ENCODE measurements around the gene ITPRIPL1.

ITPRIPL1 gene

DNA sequence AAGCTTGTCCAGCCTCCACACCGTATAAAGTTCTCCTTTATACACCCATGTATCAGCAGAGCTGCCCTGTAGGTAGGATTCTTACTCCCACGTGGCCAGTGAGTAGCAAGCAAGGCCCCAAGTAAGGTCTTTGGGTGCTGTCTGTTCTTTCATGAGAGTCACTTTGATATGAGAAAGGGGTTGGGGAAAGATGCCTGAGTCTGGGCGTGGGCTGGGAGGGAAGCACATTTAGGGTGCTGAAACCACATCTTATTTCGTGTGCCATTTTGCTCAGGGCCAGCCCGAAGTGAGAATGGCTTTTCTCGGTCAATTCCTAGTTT, 436 bp upstream of the ITPRIPL1 start:
- DNase-seq: peak in 2 of 6 experiments; percentile 11 to 31

DNA sequence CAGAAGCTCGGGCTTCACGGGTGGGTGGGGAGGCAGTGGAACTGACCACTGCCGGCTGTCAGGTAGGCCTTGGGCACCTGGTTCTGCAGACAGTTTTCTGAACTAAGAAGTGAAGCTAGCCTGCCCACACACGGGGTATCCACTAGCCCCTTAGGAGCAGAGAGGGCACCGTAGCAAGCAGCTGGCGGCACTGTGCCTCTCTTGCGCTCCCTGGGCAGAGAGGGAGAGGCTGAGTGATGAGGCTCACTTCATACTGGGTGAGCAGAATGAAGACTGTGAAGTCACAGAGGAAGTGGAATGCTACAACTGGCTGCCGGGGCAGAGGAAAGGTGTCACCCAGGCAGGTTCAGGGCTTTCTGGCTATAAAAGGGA, 753 bp downstream of the ITPRIPL1 start:
- DNase-seq: peak in 3 of 6 experiments; percentile 17 to 43 (median 36)

DNA sequence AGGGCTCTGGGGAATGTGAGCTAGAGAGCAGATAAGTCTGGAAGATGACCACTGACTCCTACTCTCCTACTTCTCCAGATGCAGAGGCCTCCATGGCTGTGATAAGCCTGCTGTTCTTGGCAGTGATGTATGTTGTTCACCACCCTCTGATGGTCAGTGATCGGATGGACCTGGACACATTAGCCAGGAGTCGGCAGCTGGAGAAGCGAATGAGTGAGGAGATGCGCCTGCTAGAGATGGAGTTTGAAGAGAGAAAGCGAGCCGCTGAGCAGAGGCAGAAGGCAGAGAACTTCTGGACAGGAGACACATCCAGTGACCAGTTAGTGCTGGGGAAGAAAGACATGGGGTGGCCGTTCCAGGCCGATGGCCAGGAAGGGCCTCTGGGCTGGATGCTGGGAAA, 1.4 kb downstream of the ITPRIPL1 start:
- no peak for DNase-seq

DNA sequence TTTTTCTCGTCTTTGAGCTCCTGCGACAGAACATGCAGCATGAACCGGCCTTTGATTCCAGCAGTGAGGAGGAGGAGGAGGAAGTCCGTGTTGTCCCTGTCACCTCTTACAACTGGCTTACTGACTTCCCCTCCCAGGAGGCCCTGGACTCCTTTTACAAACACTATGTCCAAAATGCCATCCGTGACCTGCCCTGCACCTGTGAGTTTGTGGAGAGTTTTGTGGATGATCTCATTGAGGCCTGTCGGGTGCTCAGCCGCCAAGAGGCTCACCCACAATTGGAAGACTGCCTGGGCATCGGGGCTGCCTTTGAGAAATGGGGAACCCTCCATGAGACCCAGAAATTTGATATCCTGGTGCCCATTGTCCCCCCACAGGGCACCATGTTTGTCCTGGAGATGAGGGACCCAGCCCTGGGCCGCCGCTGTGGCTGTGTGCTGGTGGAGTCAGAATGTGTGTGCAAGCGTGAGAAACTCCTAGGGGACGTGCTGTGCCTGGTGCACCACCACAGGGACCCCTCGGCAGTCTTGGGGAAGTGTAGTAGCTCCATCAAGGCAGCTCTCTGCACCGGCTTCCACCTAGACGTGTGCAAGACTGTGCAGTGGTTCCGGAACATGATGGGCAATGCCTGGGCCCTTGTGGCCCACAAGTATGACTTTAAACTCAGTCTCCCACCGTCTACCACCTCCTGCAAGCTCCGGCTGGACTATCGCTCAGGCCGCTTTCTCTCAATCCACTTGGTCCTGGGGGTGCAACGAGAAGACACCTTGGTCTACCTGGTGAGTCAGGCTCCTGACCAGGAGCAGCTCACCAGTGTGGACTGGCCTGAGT, 2.1 kb downstream of the ITPRIPL1 start:
- no peak for DNase-seq

DNA sequence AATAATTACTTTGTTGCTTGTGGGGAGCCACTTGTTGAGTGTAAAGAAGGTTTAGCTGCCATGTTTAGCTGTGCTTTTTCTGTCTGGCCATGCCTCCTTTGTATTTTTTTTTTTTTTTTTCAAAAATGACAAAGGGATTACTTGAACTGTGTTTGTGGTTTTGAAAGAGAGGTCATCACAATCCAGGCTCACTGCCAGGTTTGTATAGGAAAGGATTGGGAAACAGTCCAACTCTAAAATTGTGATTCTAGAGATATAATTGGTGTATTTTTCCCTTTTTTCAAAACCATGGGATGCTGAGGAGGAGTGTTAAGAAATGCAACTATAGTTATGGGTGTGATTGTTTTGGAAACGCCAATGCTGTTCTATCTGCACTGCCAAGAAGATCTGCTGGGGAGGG, 4.3 kb downstream of the ITPRIPL1 start:
- no peak for DNase-seq

DNA sequence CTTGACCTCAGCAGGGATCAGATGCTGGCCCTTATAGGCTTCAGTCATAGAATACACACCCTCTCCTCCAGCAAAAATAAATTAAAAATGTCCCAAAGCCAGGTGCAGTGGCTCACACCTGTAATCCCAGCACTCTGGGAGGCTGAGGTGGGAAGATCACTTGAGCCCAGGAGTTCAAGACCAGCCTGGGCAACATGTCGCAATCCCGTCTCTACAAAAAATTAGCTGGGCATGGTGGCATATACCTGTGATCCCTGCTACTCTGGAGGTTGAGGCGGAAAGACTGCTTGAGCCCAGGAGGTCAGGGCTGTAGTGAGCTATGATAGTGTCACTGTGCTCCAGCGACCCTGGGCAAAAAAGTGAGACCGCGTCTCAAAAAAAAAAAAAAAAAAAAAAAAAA, 4.8 kb downstream of the ITPRIPL1 start:
- no peak for DNase-seq

DNA sequence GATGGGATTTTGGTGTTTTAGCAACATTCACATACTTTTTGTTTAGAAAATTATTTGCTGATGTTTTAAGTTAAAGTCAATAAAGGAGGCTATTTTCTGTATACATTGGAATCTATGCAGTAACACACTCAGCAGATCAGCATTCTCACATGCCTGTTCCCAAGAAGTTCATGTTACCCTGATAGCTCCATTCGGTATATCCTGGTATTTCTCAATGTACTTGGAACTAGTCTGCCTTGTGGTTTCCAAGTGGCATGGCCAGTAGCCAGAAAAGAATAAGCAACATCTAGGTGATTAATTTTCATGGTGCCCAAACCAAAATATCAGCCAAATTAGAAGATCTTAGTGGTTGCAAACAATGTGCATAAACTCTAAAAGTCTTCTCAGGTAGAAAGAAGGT, 5.3 kb downstream of the ITPRIPL1 start:
- no peak for DNase-seq

DNA sequence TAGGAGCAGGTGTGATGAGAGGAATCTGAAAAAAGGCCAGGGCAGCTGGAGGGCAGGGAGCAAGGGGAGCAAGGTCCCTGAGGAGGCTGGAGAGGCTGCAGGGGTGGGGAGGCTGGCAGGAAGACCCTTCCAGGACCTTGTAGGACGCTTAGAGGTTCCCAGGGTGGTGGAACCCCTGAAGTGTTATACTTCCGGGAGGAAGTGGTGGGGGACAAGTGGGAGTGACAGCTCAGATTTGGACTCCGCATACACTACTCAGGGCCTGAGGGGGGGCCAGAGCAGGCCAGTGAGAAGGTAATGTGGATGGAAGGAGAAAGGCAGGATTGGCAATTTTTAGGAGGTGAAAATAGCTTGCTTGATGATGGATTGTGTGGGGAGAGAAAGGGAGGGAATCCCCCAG, 8.6 kb downstream of the ITPRIPL1 start:
- no peak for DNase-seq

DNA sequence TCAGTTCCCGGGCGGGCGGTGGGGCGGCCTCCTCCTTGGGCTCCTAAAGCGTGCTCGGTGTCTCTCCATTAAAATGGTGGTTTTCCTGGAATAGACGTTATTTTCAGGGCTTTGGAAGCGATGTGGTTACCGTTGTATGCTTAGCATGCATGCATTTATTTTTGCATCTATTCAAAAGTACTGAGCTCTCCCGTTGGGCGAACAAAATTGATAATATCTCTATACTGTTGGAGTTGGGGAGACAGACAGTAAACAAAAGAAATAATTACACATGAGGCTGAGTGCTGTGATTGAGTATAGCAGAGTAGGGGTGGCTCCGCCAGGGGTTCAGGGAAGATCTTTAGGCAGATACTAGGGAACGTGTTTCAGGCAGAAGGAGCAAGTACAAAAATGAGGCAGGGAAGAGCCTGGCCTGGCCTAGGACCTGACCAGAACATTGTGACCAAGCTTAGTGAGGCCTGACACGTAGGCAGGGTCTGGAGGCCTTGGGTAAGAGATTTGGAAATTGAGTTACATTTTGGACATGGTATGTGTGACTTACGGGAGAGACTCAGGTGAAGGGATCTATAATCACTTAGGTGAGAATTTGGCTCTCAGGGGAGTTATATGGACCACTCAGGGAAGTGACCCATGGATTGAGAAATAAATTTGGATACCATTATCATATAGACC, 11.1 kb downstream of the ITPRIPL1 start:
- no peak for DNase-seq

DNA sequence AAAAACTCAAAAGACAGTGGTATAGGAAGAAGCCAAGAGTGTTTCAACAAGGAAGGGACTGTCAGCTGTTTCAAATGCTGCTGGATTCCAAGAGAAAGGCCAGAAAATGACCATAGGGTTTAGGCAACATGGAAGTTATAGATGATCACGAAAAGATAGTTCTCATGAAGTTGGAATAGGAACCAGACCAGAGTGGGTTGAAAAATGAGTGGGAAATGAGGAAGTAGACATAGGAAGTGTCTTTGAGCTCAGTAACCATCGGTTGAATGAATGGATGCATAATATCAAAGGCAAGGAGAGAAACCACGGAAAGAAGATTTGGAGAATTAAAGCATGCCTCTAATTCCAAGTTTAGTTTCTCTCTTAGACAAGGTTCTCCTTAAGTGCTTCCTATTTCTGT, 11.8 kb downstream of the ITPRIPL1 start:
- DNase-seq: no peak

DNA sequence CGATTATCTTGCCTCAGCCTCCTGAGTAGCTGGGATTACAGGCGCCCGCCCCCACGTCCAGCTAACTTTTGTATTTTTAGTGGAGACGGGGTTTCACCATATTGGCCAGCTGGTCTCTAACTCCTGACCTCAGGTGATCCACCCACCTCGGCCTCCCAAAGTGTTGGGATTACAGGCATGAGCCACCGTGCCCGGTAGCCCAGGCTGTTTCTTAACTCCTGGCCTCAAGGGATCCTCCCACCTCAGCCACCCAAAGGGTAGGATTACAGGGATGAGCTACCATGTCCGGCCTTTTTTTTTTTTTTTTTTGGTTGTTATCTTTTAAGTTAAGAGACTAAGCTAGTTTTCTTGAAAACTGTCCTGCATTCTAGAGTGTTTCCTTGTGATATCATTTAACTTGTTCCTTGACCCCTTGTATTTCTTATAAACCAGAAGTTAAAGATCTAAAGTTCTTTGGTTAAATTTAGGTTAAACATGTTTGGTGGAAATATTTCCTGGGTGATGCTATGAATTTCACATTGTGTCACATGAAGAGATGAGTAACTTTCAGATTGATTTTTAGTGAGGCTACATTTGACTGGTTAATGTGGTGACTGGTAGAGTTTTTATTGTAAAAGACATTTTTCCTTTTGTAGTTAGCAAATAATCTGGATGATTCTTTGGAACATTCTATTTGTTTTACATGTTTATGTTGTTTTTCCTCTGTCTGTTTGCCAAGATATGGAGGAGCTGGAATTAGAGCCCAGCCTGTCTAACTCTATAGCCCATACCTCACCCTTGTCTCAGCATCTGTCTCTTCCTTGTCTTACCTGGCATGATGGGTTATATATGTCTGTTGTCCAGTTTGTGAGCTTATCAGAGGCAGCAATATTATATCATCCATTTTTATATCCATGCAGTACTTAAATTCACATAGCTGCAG, 15.6 kb downstream of the ITPRIPL1 start:
- DNase-seq: no peak

DNA sequence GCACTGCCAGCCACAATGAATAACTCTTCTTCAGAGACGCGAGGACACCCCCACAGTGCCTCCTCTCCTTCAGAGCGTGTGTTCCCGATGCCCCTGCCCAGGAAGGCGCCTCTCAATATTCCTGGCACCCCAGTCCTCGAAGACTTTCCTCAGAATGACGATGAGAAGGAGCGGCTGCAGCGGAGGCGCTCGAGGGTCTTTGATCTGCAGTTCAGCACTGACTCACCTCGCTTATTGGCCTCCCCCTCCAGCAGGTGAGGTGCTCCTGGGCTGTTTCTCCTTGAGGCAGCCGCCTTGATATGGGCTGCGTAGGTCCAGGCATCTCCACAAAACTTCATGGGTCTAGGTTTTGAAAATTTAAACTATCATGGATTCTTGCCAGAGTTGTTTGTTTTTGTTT, 16.5 kb downstream of the ITPRIPL1 start:
- DNase-seq: no peak

DNA sequence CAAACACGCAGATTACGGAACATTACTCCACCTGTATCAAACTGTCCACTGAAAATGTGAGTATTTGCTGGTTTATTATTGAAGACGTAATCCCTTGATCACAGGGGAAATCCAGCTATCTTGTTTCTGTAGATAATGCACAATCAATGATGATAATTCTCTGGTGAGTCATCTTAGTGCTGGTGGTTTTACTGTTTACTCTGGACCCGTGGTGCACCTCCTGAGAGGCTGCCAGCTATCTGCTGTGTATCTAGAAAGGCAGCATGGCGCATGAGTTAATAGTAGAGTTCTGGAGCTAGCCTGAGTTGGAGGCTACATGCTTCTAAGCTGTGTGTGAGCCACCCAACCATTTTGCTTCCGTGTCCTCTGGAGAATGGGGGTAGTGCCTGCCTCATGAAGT, 17.0 kb downstream of the ITPRIPL1 start:
- no peak for DNase-seq

DNA sequence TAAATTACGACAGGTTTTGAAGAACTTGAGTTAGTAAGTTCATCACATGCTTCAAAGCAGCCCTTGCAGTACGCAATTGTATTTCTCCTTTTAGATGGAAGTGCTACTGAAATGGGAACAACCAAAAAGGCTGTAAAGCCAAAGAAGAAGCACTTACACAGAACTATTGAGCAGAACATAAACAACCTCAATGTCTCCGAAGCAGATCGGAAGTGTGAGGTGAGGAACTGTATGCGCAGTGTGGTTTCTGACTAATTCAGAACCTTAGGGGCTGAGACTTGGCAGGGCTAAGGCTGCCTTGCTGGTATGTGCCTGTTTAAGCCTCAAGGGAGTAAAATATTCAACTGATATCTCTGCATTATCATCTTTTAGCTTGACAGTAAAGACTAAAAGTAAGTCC, 18.9 kb downstream of the ITPRIPL1 start:
- no peak for DNase-seq

DNA sequence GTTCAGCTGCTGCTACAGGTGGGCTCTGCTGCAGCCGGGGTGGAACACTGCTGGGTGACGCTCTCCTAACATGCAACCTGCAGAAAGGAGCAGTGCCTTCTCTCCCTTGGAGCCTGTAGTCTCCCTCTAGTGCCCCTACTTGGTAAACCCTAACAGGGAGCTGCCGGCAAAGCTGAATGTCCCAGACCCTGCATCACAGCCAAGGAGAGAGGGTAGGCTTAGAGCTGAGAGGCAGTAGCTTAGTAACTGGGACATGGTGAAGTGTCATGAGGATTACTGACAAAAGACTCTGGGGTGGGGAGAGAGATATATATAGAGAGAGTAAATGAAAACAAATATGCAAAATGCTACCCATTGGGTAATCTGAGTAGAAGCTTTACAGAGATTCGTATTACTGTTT, 20.3 kb downstream of the ITPRIPL1 start:
- DNase-seq: no peak

DNA sequence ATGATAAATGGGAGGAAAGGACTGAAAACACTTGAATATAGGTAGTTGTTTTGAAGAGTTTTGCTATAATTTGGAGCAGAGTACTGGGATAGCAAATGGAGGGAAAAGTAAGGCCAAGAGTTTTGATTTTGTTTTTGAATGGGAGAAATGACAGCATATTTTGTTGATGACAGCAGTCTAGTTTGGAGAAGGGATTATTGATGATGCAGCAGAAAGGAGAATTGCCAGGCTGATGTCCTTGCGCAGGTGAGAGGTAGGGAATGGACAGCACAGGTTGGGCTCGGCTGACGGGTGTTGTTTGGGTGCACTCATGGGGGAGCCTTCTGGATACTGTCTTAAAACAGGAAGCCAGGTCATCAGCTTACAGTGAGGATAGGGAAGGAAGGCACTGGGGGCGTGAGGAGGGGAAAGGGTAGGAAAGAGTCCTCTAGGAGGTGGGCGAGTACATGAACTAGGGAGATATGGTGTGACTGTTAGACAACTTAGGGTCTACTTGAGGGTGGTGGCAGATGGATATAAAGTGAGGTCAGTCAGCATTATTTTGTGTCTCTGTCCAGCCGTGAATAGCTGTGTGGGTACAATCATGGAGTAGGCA, 20.8 kb downstream of the ITPRIPL1 start:
- DNase-seq: no peak

DNA sequence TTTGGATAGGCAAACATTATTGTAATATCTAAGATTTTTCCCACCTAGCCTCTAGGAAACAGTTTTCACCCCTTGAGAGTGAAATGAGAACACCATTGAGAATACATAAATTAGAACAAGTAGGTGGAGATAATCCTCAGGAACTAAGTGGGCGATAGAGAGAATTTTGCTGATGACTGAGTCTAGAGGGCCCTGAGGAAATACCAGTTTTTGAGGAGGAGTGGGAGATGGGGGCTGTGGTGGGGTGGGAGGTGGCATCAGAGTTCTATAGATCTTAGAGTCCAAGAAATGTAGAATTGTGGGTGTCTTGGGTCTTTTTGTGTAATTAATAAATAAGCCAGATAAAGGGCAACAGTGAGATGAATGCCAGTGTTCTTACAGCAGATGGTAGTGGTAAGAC, 22.3 kb downstream of the ITPRIPL1 start:
- no peak for DNase-seq

DNA sequence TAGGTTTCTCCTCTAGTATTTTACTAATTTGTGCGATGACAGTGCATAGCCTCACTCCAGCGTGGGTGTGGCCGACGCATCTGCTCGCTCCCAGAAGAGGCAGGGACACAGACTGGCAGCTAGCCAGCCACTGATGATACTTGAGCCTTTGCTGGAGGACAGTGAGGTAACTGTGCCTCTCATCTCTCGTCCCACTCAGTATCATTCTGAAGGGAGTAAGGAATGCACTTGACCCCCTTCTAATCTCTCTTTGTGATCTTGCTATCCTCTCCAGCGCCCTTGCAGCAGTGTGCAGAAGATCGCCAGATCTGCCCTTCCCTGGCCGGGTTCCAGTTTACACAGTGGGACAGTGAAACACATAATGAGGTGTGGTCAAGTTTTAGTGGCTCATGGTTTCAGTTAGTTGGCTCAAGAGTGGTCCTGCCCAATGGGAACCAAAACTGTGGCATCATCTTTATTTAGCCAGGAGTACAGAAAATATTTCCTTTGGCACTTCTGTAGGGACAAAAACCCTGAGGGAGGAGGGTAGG, 28.0 kb downstream of the ITPRIPL1 start:
- DNase-seq: no peak

DNA sequence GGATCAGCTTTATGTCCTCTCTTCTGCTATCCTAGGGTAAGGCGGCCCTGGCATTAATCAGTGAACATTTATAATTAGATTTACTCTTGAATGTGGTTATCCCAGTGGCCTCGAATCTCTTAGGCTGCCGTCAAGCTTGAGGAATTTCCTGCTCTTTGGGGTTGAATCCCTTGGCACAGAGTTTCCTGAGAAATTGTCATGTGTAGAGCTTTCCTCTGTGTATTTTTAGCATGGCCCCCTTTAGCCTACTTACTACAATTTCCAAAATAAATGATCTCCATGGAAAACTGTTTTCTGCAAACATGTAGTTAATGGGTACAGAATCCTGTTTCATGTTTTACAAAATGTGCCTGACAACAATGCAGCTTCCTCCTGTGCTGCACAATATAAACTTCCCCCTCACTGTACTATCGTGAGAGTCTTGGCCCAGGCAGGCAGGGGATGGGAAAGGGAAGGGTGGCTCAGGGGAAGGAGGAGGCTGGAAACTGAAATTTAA, 28.5 kb downstream of the ITPRIPL1 start:
- peak in 2 of 6 experiments; percentile 8 to 26 for DNase-seq

DNA sequence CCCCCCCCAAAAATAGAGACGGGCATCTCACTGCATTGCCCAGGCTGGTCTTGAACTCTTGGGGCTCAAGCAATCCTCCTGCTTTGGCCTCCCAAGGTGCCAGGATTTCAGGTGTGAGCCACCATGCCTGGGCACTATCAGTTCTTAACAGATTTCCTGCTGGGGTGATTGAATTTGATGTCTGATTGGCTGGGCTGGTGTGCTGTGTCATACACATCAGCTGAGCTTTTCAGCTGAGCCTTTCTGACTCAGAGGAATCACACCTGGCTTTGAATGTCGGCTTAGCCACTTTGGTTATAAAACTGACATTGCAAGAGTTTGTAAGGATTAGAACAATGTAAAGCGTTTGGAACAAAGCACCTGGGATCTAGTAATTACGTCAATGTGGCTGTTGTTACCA, 29.4 kb downstream of the ITPRIPL1 start:
- no peak for DNase-seq

DNA sequence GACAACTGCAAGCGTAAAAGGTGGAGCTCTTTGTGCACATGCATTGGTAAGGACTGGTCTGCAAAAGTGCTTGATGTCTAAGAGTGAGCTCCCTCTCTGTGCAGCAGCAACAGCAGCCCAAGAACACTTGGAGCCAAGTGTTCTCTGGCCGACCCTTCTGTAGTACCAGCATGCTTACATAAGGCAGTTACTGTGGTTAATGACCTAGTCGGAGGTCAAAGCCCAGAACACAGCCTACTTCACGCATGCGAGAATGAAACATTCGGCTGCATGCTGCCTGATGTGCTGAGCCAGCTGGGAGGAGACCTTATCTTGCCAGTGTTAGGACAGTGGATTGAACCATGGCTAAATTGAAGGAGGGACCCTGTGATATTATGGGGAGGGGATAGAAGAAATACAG, 31.8 kb downstream of the ITPRIPL1 start:
- DNase-seq: no peak

DNA sequence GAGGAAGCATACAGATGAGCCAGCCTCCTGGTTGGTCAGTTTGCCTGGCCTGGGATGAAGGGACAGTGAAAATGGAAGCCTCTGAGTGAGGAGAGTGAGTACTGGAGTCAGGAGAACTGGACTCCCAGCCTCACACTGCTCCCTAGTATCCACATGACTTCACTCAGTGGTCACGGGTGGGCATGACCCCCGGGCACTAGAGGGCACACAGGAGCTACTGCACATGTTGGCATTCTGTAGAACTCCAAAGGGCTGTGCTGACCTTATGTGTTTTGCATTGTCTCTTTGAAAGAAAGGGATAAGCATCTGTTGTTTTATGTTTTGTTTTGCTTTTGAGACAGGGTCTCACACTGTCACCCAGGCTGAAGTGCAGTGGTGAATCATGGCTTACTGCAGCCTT, 34.2 kb downstream of the ITPRIPL1 start:
- DNase-seq: peak in 5 of 6 experiments; percentile 17 to 57 (median 46)

DNA sequence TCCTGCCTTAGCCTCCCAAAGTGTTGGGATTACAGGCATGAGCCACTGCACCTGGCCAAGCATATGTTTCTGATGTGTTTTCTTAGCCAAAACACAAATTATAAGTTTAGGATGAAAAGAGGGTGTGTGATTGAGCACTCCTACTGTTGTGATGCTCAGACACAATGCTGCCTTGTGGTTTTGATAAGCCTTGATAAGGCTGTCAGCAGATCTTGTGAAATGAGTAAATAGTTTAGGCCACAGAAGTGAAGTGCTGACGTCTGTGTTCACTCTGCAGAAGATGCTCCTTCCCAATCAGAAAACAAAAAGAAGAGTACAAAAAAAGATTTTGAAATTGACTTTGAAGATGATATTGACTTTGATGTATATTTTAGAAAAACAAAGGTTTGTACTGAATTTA, 34.7 kb downstream of the ITPRIPL1 start:
- no peak for DNase-seq

Data from stimulated activated naive CD4-positive, alpha-beta T cell (primary cell).